ENCODE measurements around the gene AP3B2.

AP3B2 gene

DNA sequence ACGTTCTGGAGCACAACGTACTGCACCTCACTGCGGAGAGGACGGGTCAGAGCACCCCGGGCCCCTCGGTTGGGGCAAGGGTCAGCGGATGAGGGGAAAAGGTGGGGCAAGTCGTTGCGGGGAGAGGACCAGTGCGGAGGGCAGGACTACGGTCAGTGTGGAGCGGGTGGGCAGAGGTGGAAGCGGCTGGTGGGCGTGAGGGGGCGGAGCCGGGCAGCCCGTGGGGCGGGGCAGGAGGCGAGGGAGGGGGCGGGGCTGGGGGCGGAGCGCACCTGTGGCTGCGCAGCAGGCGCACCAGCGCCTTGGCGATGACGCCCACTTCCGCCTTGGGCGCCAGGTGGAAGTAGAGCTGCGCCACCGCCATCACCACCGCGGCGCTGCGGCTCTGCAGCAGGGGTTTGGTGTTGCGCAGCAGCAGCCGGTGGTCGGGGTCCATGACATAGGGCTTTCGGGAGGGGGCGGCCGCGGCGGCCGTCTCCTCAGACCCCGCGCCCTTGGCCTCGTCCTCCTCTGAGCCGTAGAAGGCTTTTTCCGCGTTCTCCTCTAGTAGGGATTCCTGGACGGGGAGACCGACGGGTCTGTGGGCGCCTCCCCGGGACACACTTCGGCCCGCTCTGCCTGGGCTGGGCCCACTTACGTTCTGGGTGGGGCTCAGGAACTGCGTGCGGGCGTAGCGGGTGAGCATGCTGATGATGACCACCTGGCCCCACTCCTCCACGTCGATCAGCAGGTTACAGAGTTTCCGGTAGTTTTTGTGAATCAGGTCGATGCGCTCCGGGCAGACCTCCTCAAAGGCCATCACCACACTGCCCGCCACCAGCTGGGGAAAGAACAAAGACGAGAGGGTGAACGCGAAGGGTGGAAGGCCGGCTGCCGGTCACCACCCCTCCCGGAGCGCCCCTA is 29.2 kb downstream of the AP3B2 start:
- no peak overlapping the region for H3K4me2 ChIP-seq (ENCODE audit: insufficient read depth, low read length)
- H3K27ac ChIP-seq (ENCODE audit: low read length): no peak overlapping the region
- H3K9ac ChIP-seq (ENCODE audit: low read depth, low read length): no peak overlapping the region
- H2AFZ ChIP-seq (ENCODE audit: low read depth, low read length): no peak overlapping the region
- TF ChIP-seq EZH2 (IDR thresholded peaks at IDR 0.05; ENCODE audit: borderline replicate concordance, low read depth, low read length, severe bottlenecking): no peak
- TF ChIP-seq, protein P1, sequence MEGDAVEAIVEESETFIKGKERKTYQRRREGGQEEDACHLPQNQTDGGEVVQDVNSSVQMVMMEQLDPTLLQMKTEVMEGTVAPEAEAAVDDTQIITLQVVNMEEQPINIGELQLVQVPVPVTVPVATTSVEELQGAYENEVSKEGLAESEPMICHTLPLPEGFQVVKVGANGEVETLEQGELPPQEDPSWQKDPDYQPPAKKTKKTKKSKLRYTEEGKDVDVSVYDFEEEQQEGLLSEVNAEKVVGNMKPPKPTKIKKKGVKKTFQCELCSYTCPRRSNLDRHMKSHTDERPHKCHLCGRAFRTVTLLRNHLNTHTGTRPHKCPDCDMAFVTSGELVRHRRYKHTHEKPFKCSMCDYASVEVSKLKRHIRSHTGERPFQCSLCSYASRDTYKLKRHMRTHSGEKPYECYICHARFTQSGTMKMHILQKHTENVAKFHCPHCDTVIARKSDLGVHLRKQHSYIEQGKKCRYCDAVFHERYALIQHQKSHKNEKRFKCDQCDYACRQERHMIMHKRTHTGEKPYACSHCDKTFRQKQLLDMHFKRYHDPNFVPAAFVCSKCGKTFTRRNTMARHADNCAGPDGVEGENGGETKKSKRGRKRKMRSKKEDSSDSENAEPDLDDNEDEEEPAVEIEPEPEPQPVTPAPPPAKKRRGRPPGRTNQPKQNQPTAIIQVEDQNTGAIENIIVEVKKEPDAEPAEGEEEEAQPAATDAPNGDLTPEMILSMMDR (IDR thresholded peaks at IDR 0.05; ENCODE audit: borderline replicate concordance, extremely low read depth, low read length, poor library complexity, severe bottlenecking): no peak
- H3K36me3 ChIP-seq (ENCODE audit: insufficient read depth, low read length): no peaks in the 10 kb centered on the region
- ATAC-seq (ENCODE audit: insufficient read depth, low read depth) (no peak), DNase-seq (no peak)
- no peaks in the 10 kb centered on the region for H3K4me1 ChIP-seq (ENCODE audit: insufficient read depth, low read length)
- no peaks in the 10 kb centered on the region for H3K9me3 ChIP-seq (ENCODE audit: insufficient read depth, low read length, severe bottlenecking)
- H3K27me3 ChIP-seq (ENCODE audit: insufficient read depth, low read length, poor library complexity): no peaks in the 10 kb centered on the region
- no peaks in the 10 kb centered on the region for H3K79me2 ChIP-seq (ENCODE audit: insufficient read depth, low read length)
- H3K4me3 ChIP-seq (ENCODE audit: low read depth in 1 of 2, low read length in 2 of 2): no peak overlapping the region
- no peaks in the 10 kb centered on the region for H4K20me1 ChIP-seq (ENCODE audit: insufficient read depth, low read length)

DNA sequence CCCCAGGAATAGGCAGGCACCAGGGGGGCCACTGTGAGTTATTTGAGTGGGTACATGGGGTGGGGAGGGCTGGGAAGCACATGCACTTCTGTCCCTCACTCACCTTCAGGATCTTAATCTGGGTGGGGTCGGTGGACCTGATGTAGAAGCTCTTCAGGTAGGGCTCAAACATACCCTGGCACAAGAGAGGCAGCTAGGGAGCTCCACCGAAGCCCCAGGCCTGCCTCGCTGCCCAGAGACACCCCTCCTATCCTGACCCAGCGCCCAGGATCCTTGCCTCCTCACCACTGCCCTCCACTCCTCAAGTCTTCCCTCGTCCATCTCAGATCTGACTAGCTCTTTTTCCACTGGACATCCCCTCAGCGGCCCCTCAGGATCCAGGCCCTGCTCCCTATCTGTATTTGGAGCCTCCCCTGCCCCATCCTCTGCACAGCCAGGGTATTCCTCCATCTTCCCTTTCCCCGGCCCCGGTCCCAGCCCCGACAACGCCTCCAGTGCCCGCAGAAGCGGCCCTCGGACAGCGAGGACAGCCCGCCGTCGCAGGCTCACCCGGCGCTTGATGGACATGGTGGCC is 30.0 kb downstream of the AP3B2 start:
- no peaks in the 10 kb centered on the region for H3K27me3 ChIP-seq (ENCODE audit: insufficient read depth, low read length, poor library complexity)
- no peak for TF ChIP-seq EZH2 (IDR thresholded peaks at IDR 0.05; ENCODE audit: borderline replicate concordance, low read depth, low read length, severe bottlenecking)
- TF ChIP-seq, protein P1 (IDR thresholded peaks at IDR 0.05; ENCODE audit: borderline replicate concordance, extremely low read depth, low read length, poor library complexity, severe bottlenecking): no peak
- ATAC-seq (ENCODE audit: insufficient read depth, low read depth) (no peak), DNase-seq (no peak)
- H4K20me1 ChIP-seq (ENCODE audit: insufficient read depth, low read length): no peaks in the 10 kb centered on the region
- H2AFZ ChIP-seq (ENCODE audit: low read depth, low read length): no peak overlapping the region
- no peaks in the 10 kb centered on the region for H3K4me1 ChIP-seq (ENCODE audit: insufficient read depth, low read length)
- no peak overlapping the region for H3K9ac ChIP-seq (ENCODE audit: low read depth, low read length)
- H3K4me2 ChIP-seq (ENCODE audit: insufficient read depth, low read length): no peak overlapping the region
- no peaks in the 10 kb centered on the region for H3K9me3 ChIP-seq (ENCODE audit: insufficient read depth, low read length, severe bottlenecking)
- no peaks in the 10 kb centered on the region for H3K36me3 ChIP-seq (ENCODE audit: insufficient read depth, low read length)
- H3K4me3 ChIP-seq (ENCODE audit: low read depth in 1 of 2, low read length in 2 of 2): no peak overlapping the region
- no peaks in the 10 kb centered on the region for H3K79me2 ChIP-seq (ENCODE audit: insufficient read depth, low read length)
- no peak overlapping the region for H3K27ac ChIP-seq (ENCODE audit: low read length)

- ATAC-seq (ENCODE audit: insufficient read depth, low read depth): no peak
Observed at GRCh38 chr15:82677720-82678323, 31.9 kb downstream of the AP3B2 start.

More at GRCh38 chr15:82677720-82678323, 31.9 kb downstream of the AP3B2 start:
- Histone ChIP-seq H3K79me2 (ENCODE audit: insufficient read depth, low read length) (no peaks in the 10 kb centered on the region), H3K27ac (ENCODE audit: low read length) (no peak overlapping the region), H3K9ac (ENCODE audit: low read depth, low read length) (no peak overlapping the region), H4K20me1 (ENCODE audit: insufficient read depth, low read length) (no peaks in the 10 kb centered on the region), H2AFZ (ENCODE audit: low read depth, low read length) (no peak overlapping the region), H3K36me3 (ENCODE audit: insufficient read depth, low read length) (no peaks in the 10 kb centered on the region), H3K4me2 (ENCODE audit: insufficient read depth, low read length) (no peak overlapping the region), H3K4me1 (ENCODE audit: insufficient read depth, low read length) (no peaks in the 10 kb centered on the region), H3K9me3 (ENCODE audit: insufficient read depth, low read length, severe bottlenecking) (no peaks in the 10 kb centered on the region), H3K27me3 (ENCODE audit: insufficient read depth, low read length, poor library complexity) (no peaks in the 10 kb centered on the region), H3K4me3 (ENCODE audit: low read depth in 1 of 2, low read length in 2 of 2) (no peak overlapping the region)
- no peak for DNase-seq
- no peak for TF ChIP-seq EZH2 (IDR thresholded peaks at IDR 0.05; ENCODE audit: borderline replicate concordance, low read depth, low read length, severe bottlenecking)
- TF ChIP-seq, protein P1 (IDR thresholded peaks at IDR 0.05; ENCODE audit: borderline replicate concordance, extremely low read depth, low read length, poor library complexity, severe bottlenecking): no peak
